Measurements from ENCODE around the gene CELSR2.

DNA sequence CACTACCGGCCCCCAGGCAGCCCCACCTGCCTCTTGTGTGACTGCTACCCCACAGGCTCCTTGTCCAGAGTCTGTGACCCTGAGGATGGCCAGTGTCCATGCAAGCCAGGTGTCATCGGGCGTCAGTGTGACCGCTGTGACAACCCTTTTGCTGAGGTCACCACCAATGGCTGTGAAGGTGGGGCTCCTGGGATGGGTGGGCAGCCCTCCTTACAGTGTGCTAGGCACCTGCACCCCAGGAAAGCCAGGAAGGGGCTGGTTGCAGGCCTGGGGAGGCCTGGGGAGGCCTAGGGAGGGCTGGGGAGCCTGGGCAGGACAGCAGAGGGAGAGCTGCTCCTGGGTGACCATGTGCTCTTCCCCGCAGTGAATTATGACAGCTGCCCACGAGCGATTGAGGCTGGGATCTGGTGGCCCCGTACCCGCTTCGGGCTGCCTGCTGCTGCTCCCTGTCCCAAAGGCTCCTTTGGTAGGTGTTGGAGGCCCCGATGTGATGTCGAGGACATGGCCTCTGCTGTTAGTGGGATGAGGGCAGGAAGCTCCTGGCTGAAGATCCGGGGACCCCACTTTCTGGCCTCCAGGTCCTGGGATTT lies 16.5 kb downstream of the CELSR2 start:
- TF ChIP-seq POLR2A (IDR thresholded peaks at IDR 0.05; ENCODE audit: borderline replicate concordance, extremely low read depth, insufficient read depth, insufficient read length): no peak
- TF ChIP-seq CTCF (IDR thresholded peaks at IDR 0.05 in 2 of 3, conservative IDR thresholded peaks at IDR 0.05 in 1 of 3; ENCODE audit: borderline replicate concordance in 1 of 3, insufficient read depth in 1 of 3, low read depth in 2 of 3, low read length in 2 of 3): no peak
- TF ChIP-seq CEBPB (IDR thresholded peaks at IDR 0.05; ENCODE audit: low read depth): no peak
- TF ChIP-seq SIN3A (IDR thresholded peaks at IDR 0.05; ENCODE audit: low read depth): no peak
- no peak for TF ChIP-seq EZH2 (IDR thresholded peaks at IDR 0.05)
- TF ChIP-seq, protein P1, sequence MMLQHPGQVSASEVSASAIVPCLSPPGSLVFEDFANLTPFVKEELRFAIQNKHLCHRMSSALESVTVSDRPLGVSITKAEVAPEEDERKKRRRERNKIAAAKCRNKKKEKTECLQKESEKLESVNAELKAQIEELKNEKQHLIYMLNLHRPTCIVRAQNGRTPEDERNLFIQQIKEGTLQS (IDR thresholded peaks at IDR 0.05): no peak
- TF ChIP-seq POLR2AphosphoS5 (IDR thresholded peaks at IDR 0.05; ENCODE audit: low read depth, low read length): no peak
- no peak for TF ChIP-seq ZNF274 (IDR thresholded peaks at IDR 0.05; ENCODE audit: low read depth, low read length)
